ENCODE results near the gene PNPLA7.
"Not testable (repeated sequence)": the region's sequence is repeated elsewhere in the genome, so short reads cannot be mapped to it uniquely, and the experiment has no call there.

Gene PNPLA7

GRCh38 chr9:137452006-137452760 lies 98.0 kb downstream of the PNPLA7 start:
- no peak for DNase-seq (ENCODE audit: low read depth, low spot score)

- not testable (repeated sequence) for DNase-seq (ENCODE audit: low read depth, low spot score)
These were observed 98.8 kb downstream of the PNPLA7 start for GRCh38 chr9:137451264-137452005.

GRCh38 chr9:137450539-137451222 lies 99.5 kb downstream of the PNPLA7 start:
- not testable (repeated sequence) for DNase-seq (ENCODE audit: low read depth, low spot score)

- no peak for DNase-seq (ENCODE audit: low read depth, low spot score)
These were observed 100.2 kb downstream of the PNPLA7 start for GRCh38 chr9:137449931-137450538.

GRCh38 chr9:137449081-137449844 lies 100.9 kb downstream of the PNPLA7 start:
- no peak for DNase-seq (ENCODE audit: low read depth, low spot score)

GRCh38 chr9:137448602-137448962 lies 101.6 kb downstream of the PNPLA7 start:
- DNase-seq (ENCODE audit: low read depth, low spot score), result no peak

GRCh38 chr9:137447722-137448601 lies 102.2 kb downstream of the PNPLA7 start:
- no peak for DNase-seq (ENCODE audit: low read depth, low spot score)

GRCh38 chr9:137446851-137447471 lies 103.2 kb downstream of the PNPLA7 start:
- DNase-seq (ENCODE audit: low read depth, low spot score), result no peak

GRCh38 chr9:137445930-137446431 lies 104.2 kb downstream of the PNPLA7 start:
- no peak for DNase-seq (ENCODE audit: low read depth, low spot score)

- DNase-seq (ENCODE audit: low read depth, low spot score), result no peak
These were observed 104.9 kb downstream of the PNPLA7 start for GRCh38 chr9:137445275-137445807.

- DNase-seq (ENCODE audit: low read depth, low spot score), result no peak
These were observed 106.0 kb downstream of the PNPLA7 start for GRCh38 chr9:137444106-137444790.

- no peak for DNase-seq (ENCODE audit: low read depth, low spot score)
These were observed 108.3 kb downstream of the PNPLA7 start for GRCh38 chr9:137441935-137442321.

GRCh38 chr9:137441289-137441934 lies 108.8 kb downstream of the PNPLA7 start, which contains the start of gene ENTPD8:
TSS of gene ENTPD8 (minus strand) at chr9:137441357. CDS start at chr9:137438285, 3,072 bp downstream.
- no peak for DNase-seq (ENCODE audit: low read depth, low spot score)

- DNase-seq (ENCODE audit: low read depth, low spot score), result no peak
These were observed 111.0 kb downstream of the PNPLA7 start for GRCh38 chr9:137439158-137439714.

GRCh38 chr9:137438591-137439157 lies 111.5 kb downstream of the PNPLA7 start:
- DNase-seq (ENCODE audit: low read depth, low spot score), result no peak

- no peak for DNase-seq (ENCODE audit: low read depth, low spot score)
These were observed 112.3 kb downstream of the PNPLA7 start for GRCh38 chr9:137437691-137438590.

Measured in brain pericyte (primary cell).